ENCODE data around the gene SFSWAP.

DNA sequence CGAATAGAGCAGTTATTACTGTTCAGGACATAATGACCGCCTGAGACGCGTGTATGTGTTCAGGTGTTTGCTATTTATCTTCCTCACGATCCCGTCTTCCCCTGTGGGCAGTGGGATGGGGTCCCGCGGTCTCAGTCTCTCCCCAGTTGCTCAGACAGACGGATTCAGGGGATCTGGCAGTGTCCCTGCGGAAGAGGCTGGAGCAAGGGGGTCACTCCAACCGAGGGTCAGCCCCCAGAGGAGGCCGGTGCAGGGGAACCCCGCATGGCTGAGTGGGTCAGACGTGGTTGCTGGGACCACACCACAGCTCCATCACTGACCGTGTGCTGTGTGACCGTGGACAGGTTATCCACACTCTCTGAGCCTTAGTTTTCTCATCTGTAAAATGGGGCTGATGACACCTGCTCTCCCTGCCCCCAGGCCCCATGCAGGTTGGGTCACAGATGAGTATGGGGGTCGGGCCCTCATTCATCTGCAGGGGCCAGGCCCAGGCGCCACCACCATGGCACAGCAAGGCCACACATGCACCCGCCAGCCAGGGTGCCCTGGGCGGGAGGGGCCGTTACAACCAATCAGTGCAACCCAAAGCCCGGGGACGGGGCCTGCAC lies 122.5 kb downstream of the SFSWAP start:
- TF ChIP-seq, protein P1, sequence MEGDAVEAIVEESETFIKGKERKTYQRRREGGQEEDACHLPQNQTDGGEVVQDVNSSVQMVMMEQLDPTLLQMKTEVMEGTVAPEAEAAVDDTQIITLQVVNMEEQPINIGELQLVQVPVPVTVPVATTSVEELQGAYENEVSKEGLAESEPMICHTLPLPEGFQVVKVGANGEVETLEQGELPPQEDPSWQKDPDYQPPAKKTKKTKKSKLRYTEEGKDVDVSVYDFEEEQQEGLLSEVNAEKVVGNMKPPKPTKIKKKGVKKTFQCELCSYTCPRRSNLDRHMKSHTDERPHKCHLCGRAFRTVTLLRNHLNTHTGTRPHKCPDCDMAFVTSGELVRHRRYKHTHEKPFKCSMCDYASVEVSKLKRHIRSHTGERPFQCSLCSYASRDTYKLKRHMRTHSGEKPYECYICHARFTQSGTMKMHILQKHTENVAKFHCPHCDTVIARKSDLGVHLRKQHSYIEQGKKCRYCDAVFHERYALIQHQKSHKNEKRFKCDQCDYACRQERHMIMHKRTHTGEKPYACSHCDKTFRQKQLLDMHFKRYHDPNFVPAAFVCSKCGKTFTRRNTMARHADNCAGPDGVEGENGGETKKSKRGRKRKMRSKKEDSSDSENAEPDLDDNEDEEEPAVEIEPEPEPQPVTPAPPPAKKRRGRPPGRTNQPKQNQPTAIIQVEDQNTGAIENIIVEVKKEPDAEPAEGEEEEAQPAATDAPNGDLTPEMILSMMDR (IDR thresholded peaks at IDR 0.05 in 8 of 11, conservative IDR thresholded peaks at IDR 0.05 in 3 of 11) = no peak
- TF ChIP-seq POLR2A (IDR thresholded peaks at IDR 0.05) = no peak

Measured in spleen (tissue), 7 donors.